Activated naive CD8-positive, alpha-beta T cell treated with anti-CD3 and anti-CD28 coated beads, Interleukin-2, amount 10 ng/mL, durations not matched to agents 7 days and 5 days (primary cell): ENCODE measurements around the gene MAVS. TPM values are rescaled to one million over a fixed set of nuclear protein-coding genes. Genes with fewer than 3 reads are reported as not detected.
"Not testable (repeated sequence)": the region's sequence is repeated elsewhere in the genome, so short reads cannot be mapped to it uniquely, and the experiment has no call there.

Experiments used
- ATAC-seq: fragments of 150-1000 bp; cut with Tn5 transposase; one replicate; pipeline ENCODE4 v1.10.0; 2021; ENCODE audit warnings: low read depth, moderate library complexity
- POLR2A ChIA-PET: fragments of 350-600 bp; sonication (Branson Sonifier 250); formaldehyde crosslinking; loops from one replicate; lab custom pipeline; 2021; ENCODE audit warnings: antibody characterized with exemption; lab: Charles Lee
- DNase-seq: peaks from one replicate; pipeline ENCODE4 v3.0.0; 2021
- H3K27ac Mint-ChIP-seq: one replicate; pipeline ENCODE4 v1.8.0; 2022; ENCODE audit warnings: mild to moderate bottlenecking, mixed read lengths
- H3K27me3 Mint-ChIP-seq: one replicate; pipeline ENCODE4 v1.8.0; 2022; ENCODE audit warnings: mild to moderate bottlenecking, moderate library complexity, mixed read lengths
- H3K36me3 Mint-ChIP-seq: one replicate; pipeline ENCODE4 v1.8.0; 2021; ENCODE audit warnings: mild to moderate bottlenecking, mixed read lengths
- H3K4me1 Mint-ChIP-seq: one replicate; pipeline ENCODE4 v1.8.0; 2021; ENCODE audit warnings: mixed read lengths
- H3K4me3 Mint-ChIP-seq: one replicate; pipeline ENCODE4 v1.8.0; 2022; ENCODE audit warnings: mild to moderate bottlenecking, moderate library complexity, mixed read lengths
- H3K9me3 Mint-ChIP-seq: one replicate; pipeline ENCODE4 v1.8.0; 2021; ENCODE audit warnings: mixed read lengths
- total RNA-seq, 2 experiments: library from RNA; stranded (reverse); gene quantifications; one replicate each; pipeline ENCODE4 v1.2.3, GENCODE V29; 2021

The MAVS gene
- total RNA-seq, 2 experiments from 2014 or later: 36.3 to 36.8 TPM

GRCh38 chr20:3885715-3886114 lies 39.1 kb downstream of the MAVS start:
- DNase-seq: no peak
- POLR2A ChIA-PET: interaction anchor here (0.6 kb wide), 1 partner anchor 8 kb away, joined by 4 read pairs; no protein-coding TSS in a partner anchor
- Mint-ChIP-seq H3K27ac (no peak overlapping the region), H3K4me1 (peaks cover 17% of the 10 kb centered on the region), H3K36me3 (peaks cover 16% of the 10 kb centered on the region), H3K9me3 (no peaks in the 10 kb centered on the region), H3K27me3 (no peaks in the 10 kb centered on the region), H3K4me3 (no peak overlapping the region)
- no peak for ATAC-seq

GRCh38 chr20:3887876-3888620 lies 41.4 kb downstream of the MAVS start:
- ATAC-seq: no peak
- Mint-ChIP-seq H3K27me3 (no peaks in the 10 kb centered on the region), H3K4me1 (peaks cover 37% of the 10 kb centered on the region), H3K4me3 (peak overlapping the region; percentile 100), H3K36me3 (peaks cover 33% of the 10 kb centered on the region), H3K9me3 (no peaks in the 10 kb centered on the region), H3K27ac (peak overlapping the region; percentile 95)
- POLR2A ChIA-PET: interaction anchor here (0.6 to 1.4 kb wide), 6 partner anchors 16 to 221 kb away, joined by 3 to 7 read pairs (median 3); partner anchors contain the start of genes AP5S1 and CENPB
- no peak for DNase-seq

- H3K4me3 Mint-ChIP-seq: peak within 1 kb of the TSS; percentile 100
- H3K4me1 Mint-ChIP-seq: peaks cover 43% of the 10 kb centered on the region
- no peaks in the 10 kb centered on the region for H3K9me3 Mint-ChIP-seq
- peak; percentile 96 for ATAC-seq
- peak within 1 kb of the TSS; percentile 96 for H3K27ac Mint-ChIP-seq
- DNase-seq: peak; percentile 92
- POLR2A ChIA-PET: interaction anchor here (0.6 to 1.4 kb wide), 5 partner anchors 68 to 222 kb away, joined by 3 to 7 read pairs (median 3); partner anchors contain the start of genes AP5S1 and CENPB
- H3K27me3 Mint-ChIP-seq: no peaks in the 10 kb centered on the region
- H3K36me3 Mint-ChIP-seq: peaks cover 37% of the 10 kb centered on the region
These were observed 42.2 kb downstream of the MAVS start, which contains the start of gene PANK2 for GRCh38 chr20:3888622-3889488. Gene PANK2, plus strand, starts transcription at chr20:3889387.

- Mint-ChIP-seq H3K36me3 (peaks cover 38% of the 10 kb centered on the region), H3K4me1 (peaks cover 44% of the 10 kb centered on the region), H3K9me3 (no peaks in the 10 kb centered on the region), H3K27me3 (no peaks in the 10 kb centered on the region), H3K27ac (peak overlapping the region; percentile 96), H3K4me3 (peak overlapping the region; percentile 100)
- ATAC-seq (peak; percentile 15), DNase-seq (peak; percentile 64)
- POLR2A ChIA-PET: interaction anchor here (0.6 to 2.2 kb wide), 4 partner anchors 9 to 196 kb away, joined by 3 to 8 read pairs (median 4); no protein-coding TSS in a partner anchor
These were observed 43.1 kb downstream of the MAVS start for GRCh38 chr20:3889489-3890397.

GRCh38 chr20:3890398-3890751 lies 43.7 kb downstream of the MAVS start:
- Mint-ChIP-seq H3K36me3 (peaks cover 41% of the 10 kb centered on the region), H3K4me1 (peaks cover 46% of the 10 kb centered on the region), H3K4me3 (peak overlapping the region; percentile 91), H3K27ac (peak overlapping the region; percentile 96), H3K27me3 (no peaks in the 10 kb centered on the region), H3K9me3 (no peaks in the 10 kb centered on the region)
- POLR2A ChIA-PET: interaction anchor here (0.6 to 2.2 kb wide), 4 partner anchors 10 to 195 kb away, joined by 3 to 8 read pairs (median 4); no protein-coding TSS in a partner anchor
- DNase-seq: no peak
- ATAC-seq: no peak

- ATAC-seq (no peak), DNase-seq (no peak)
- POLR2A ChIA-PET: interaction anchor here (0.5 to 2.2 kb wide), 4 partner anchors 10 to 125 kb away, joined by 3 to 8 read pairs (median 3); no protein-coding TSS in a partner anchor
- H3K9me3 Mint-ChIP-seq: no peaks in the 10 kb centered on the region
- H3K27me3 Mint-ChIP-seq: no peaks in the 10 kb centered on the region
- peaks cover 42% of the 10 kb centered on the region for H3K36me3 Mint-ChIP-seq
- H3K4me3 Mint-ChIP-seq: peak overlapping the region; percentile 91
- peaks cover 45% of the 10 kb centered on the region for H3K4me1 Mint-ChIP-seq
- H3K27ac Mint-ChIP-seq: peak overlapping the region; percentile 96
These were observed 44.6 kb downstream of the MAVS start for GRCh38 chr20:3890999-3891929.

GRCh38 chr20:3894796-3895195 lies 48.2 kb downstream of the MAVS start:
- Mint-ChIP-seq H3K4me1 (peaks cover 51% of the 10 kb centered on the region), H3K36me3 (peaks cover 38% of the 10 kb centered on the region), H3K4me3 (no peak overlapping the region), H3K9me3 (no peaks in the 10 kb centered on the region), H3K27me3 (no peaks in the 10 kb centered on the region), H3K27ac (no peak overlapping the region)
- no peak for DNase-seq
- no peak for ATAC-seq
- POLR2A ChIA-PET: interaction anchor here (0.5 kb wide), 1 partner anchor 63 kb away, joined by 4 read pairs; no protein-coding TSS in a partner anchor

GRCh38 chr20:3896302-3896701 lies 49.7 kb downstream of the MAVS start:
- ATAC-seq (no peak), DNase-seq (no peak)
- Mint-ChIP-seq H3K36me3 (peaks cover 32% of the 10 kb centered on the region), H3K27ac (no peak overlapping the region), H3K9me3 (no peaks in the 10 kb centered on the region), H3K27me3 (no peaks in the 10 kb centered on the region), H3K4me1 (peaks cover 54% of the 10 kb centered on the region), H3K4me3 (no peak overlapping the region)
- POLR2A ChIA-PET: no interaction called here

GRCh38 chr20:3896853-3897583 lies 50.4 kb downstream of the MAVS start:
- DNase-seq (no peak), ATAC-seq (no peak)
- H3K27me3 Mint-ChIP-seq: no peaks in the 10 kb centered on the region
- H3K27ac Mint-ChIP-seq: no peak overlapping the region
- H3K9me3 Mint-ChIP-seq: no peaks in the 10 kb centered on the region
- H3K4me1 Mint-ChIP-seq: peaks cover 54% of the 10 kb centered on the region
- POLR2A ChIA-PET: no interaction called here
- H3K4me3 Mint-ChIP-seq: no peak overlapping the region
- H3K36me3 Mint-ChIP-seq: peaks cover 25% of the 10 kb centered on the region

GRCh38 chr20:3898181-3898580 lies 51.5 kb downstream of the MAVS start:
- DNase-seq, H3K27me3 Mint-ChIP-seq, POLR2A ChIA-PET, H3K9me3 Mint-ChIP-seq, ATAC-seq, H3K27ac Mint-ChIP-seq, H3K4me3 Mint-ChIP-seq: not testable (repeated sequence)
- Mint-ChIP-seq H3K36me3 (peaks cover 18% of the 10 kb centered on the region), H3K4me1 (peaks cover 47% of the 10 kb centered on the region)

- no peak for ATAC-seq
- no peak for DNase-seq
- Mint-ChIP-seq H3K27me3 (no peaks in the 10 kb centered on the region), H3K27ac (no peak overlapping the region), H3K4me3 (no peak overlapping the region), H3K36me3 (peaks cover 15% of the 10 kb centered on the region), H3K4me1 (peaks cover 43% of the 10 kb centered on the region), H3K9me3 (no peaks in the 10 kb centered on the region)
- POLR2A ChIA-PET: no interaction called here
These were observed 52.0 kb downstream of the MAVS start for GRCh38 chr20:3898639-3899038.
